AG08396 (cell line): ENCODE measurements around the gene CTRB2.

Source experiments
- DNase-seq: peaks from one replicate; pipeline ENCODE4 v3.0.0; 2012; ENCODE audit warnings: low spot score, mixed read lengths

Gene CTRB2

DNA sequence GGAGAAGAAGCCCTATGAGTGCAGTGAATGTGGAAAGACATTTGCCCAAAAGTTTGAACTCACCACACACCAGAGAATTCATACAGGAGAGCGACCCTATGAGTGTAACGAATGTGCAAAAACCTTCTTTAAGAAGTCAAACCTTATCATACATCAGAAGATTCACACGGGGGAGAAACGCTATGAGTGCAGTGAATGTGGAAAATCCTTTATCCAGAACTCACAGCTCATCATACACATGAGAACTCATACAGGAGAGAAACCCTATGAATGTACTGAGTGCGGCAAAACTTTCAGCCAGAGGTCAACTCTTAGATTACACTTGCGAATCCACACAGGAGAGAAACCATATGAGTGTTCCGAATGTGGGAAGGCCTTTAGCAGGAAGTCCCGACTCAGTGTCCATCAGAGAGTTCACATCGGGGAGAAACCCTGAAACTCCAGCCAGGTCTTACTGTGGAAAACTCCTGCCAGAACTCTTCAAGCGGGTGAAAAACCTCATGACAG is 37.0 kb downstream of the CTRB2 start:
- no peak for DNase-seq

- DNase-seq, result no peak
Observed at GRCh38 chr16:75160386-75160785, 46.6 kb downstream of the CTRB2 start.
